ENCODE measurements around the gene RIMKLA.

Gene RIMKLA

GRCh38 chr1:42429603-42430002, 49.0 kb downstream of the RIMKLA start:
- no peak overlapping the region for H3K27ac ChIP-seq
- no peak for TF ChIP-seq ZFX (IDR thresholded peaks at IDR 0.05; ENCODE audit: borderline replicate concordance)
- TF ChIP-seq, protein P1, sequence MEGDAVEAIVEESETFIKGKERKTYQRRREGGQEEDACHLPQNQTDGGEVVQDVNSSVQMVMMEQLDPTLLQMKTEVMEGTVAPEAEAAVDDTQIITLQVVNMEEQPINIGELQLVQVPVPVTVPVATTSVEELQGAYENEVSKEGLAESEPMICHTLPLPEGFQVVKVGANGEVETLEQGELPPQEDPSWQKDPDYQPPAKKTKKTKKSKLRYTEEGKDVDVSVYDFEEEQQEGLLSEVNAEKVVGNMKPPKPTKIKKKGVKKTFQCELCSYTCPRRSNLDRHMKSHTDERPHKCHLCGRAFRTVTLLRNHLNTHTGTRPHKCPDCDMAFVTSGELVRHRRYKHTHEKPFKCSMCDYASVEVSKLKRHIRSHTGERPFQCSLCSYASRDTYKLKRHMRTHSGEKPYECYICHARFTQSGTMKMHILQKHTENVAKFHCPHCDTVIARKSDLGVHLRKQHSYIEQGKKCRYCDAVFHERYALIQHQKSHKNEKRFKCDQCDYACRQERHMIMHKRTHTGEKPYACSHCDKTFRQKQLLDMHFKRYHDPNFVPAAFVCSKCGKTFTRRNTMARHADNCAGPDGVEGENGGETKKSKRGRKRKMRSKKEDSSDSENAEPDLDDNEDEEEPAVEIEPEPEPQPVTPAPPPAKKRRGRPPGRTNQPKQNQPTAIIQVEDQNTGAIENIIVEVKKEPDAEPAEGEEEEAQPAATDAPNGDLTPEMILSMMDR (IDR thresholded peaks at IDR 0.05): no peak

DNA sequence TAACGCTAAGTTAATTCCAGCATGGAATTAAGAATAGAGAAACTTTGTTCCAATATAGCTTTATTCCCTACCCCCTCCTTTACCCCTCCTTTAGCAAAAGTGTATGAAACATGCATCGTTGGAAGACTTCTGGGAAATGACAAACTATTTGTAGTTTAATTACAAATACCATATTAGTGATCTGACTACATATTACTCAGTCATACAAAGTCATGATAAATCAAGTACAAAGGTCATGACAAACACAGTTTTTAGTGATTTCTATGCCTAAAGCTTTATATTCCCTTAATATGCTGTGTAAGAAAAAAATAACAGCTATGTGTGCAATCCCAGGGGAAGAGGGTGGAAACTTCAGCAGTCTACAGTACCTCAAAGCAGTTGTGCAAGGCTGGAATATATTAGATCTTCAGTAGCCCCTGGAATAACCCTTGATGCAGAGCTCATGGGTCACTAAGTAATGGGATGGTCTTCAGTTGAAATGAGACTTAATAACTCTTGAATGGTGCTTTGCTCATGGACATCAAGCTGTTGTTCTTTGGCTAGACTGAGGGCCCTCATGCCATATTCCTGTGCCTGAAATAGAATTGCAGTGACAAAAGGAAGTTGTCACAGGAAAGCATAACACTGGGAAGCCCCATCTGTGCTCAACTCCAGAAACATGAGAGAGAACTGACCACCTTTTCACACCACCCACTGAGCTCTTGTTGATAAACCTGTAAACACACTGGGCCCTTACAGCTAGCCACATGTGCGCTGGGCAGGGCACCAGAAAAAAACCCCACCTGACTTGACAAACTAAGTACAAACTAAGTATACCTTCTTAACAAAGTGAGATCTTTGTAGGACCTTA, 49.9 kb downstream of the RIMKLA start:
- no peak overlapping the region for H3K27ac ChIP-seq
- TF ChIP-seq, protein P1 (IDR thresholded peaks at IDR 0.05): no peak
- no peak for TF ChIP-seq ZFX (IDR thresholded peaks at IDR 0.05; ENCODE audit: borderline replicate concordance)

DNA sequence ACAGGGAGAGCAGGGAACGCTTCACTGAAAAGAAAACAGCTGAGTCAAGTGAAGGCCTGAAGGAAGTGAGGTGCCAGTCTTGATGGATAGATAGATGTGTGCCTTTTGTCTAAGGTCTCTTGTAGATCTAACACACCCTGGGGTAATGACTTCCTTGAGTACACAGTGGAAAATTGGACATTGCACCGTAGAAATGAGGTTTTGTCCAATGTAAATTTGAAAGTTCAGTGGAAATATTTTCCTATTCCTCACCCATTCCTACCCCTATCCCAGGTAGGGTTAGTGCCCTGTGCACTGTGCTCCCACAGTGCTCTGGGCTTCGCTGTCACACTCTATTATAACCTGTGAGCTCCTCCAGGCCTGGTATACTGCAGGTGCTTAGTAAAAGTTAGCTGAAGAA, 50.9 kb downstream of the RIMKLA start:
- TF ChIP-seq, protein P1 (IDR thresholded peaks at IDR 0.05): no peak
- TF ChIP-seq ZFX (IDR thresholded peaks at IDR 0.05; ENCODE audit: borderline replicate concordance): no peak
- no peak overlapping the region for H3K27ac ChIP-seq

DNA sequence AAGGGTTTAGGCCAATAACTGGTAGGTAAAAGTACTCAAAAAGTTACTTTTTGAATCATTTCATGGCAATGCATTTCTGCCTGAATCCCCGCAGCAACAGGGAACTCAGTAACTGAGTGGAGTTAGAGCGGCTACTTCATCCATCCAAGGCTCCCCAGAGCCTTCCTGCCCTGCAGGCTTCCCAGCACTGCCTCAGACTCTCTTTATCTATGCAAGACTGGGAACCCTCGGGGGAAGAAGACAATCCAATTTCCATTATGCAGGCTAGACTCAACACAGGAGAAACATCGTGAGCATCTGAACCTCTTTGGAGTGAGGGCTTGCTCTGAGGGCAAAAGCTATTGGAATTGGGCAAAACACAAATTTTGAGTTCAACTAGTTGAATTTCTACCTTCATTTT, 52.1 kb downstream of the RIMKLA start:
- TF ChIP-seq, protein P1 (IDR thresholded peaks at IDR 0.05): no peak
- TF ChIP-seq ZFX (IDR thresholded peaks at IDR 0.05; ENCODE audit: borderline replicate concordance): no peak
- H3K27ac ChIP-seq: no peak overlapping the region

DNA sequence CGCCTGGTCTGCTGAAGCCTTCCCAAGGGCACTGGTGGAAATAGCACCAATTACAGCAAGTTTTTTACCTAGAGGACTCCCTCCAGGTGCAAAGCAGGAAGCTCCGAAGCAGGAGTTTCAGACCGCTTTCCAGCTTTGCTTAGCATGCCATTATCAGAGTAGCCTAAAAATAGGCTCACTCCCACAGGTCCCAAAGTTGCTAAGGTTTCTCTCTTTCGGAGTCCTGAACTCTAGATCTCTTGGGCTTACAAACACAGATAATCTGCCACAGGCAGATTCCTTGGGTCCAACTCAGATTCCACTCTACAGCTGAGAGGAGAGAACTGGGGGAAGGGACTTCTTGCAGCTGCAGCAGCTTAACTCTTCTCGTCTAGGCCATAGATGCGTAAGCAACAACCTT, 52.8 kb downstream of the RIMKLA start:
- no peak overlapping the region for H3K27ac ChIP-seq
- TF ChIP-seq ZFX (IDR thresholded peaks at IDR 0.05; ENCODE audit: borderline replicate concordance): no peak
- TF ChIP-seq, protein P1 (IDR thresholded peaks at IDR 0.05): no peak

- no peak overlapping the region for H3K27ac ChIP-seq
- no peak for TF ChIP-seq ZFX (IDR thresholded peaks at IDR 0.05; ENCODE audit: borderline replicate concordance)
- TF ChIP-seq, protein P1 (IDR thresholded peaks at IDR 0.05): no peak
Observed at GRCh38 chr1:42434340-42434739, 53.7 kb downstream of the RIMKLA start.

DNA sequence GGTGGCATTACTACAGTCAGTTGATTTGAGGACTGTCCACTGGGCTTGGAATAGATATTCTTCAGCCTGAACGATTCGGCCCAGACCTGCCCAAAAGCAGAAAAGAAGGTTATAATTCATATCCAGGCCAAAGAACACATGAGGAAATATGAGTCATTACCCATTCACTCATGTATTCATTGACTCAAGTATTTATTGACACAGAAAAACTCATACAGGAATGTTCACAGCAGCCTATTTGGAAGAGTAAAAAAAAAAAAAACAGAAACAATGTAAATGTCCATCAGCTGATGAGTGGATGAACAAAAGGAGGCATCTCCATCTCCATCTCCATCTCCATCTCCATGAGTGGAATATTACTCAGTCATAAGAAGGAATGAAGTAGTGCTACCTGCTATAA, 59.3 kb downstream of the RIMKLA start:
- H3K27ac ChIP-seq: no peak overlapping the region
- TF ChIP-seq ZFX (IDR thresholded peaks at IDR 0.05; ENCODE audit: borderline replicate concordance): no peak
- TF ChIP-seq, protein P1 (IDR thresholded peaks at IDR 0.05): no peak
